ENCODE results near the gene ASCL4. TPM values are rescaled to one million over a fixed set of nuclear protein-coding genes. Genes with fewer than 3 reads are reported as not detected.
A peak's percentile ranks its signal among the peaks of the same experiment; 100 is the strongest.
"Not testable (repeated sequence)": the region's sequence is repeated elsewhere in the genome, so short reads cannot be mapped to it uniquely, and the experiment has no call there.

Gene ASCL4, protein sequence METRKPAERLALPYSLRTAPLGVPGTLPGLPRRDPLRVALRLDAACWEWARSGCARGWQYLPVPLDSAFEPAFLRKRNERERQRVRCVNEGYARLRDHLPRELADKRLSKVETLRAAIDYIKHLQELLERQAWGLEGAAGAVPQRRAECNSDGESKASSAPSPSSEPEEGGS
- total RNA-seq, result not detected

DNA sequence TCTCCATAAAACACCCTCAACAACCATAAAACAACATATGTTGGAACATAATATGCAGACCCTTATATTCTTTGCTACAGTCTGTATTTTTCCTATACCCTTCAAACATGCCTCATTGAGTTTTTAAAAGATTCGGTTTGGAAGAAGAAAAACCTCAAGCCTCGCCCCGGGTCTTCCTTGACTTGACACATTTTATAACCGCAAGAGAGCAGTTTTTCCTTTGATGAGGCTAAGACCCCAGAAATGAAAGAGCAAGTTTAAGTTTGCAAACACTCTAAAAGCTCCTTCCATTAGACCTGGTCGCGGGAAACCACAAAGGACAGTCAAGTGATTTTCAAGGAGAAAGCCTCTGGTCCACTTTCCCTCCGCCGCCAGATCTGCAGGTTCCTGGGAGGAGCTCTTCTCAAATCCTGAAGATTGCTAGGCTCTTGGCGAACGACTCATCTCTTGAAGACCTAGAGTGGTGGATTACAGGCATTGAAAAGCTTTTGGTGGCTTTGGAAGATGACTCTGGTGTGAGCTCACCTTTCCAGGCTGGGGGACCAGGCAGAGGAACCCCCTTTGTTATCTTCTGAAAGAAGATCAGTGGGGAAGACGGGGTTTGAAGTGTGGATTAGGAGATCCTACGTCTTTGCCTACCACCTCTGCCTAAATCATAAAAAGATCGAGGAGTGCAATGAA, at the start of gene ASCL4:
ASCL4 (plus strand) TSS at position 356 of the 681 bp plus-strand sequence. CDS start 515 bp downstream, outside the sequence.
- no peak for ATAC-seq

DNA sequence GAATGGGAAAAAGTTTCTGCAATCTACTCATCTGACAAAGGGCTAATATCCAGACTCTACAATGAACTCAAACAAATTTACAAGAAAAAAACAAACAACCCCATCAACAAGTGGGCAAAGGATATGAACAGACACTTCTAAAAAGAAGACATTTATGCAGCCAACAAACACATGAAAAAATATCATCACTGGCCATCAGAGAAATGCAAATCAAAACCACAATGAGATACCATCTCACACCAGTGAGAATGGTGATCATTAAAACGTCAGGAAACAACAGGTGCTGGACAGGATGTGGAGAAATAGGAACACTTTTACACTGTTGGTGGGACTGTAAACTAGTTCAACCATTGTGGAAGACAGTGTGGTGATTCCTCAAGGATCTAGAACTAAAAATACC, 47.2 kb upstream of the ASCL4 start:
- not testable (repeated sequence) for ATAC-seq

GRCh38 chr12:107727742-107728141, 46.8 kb upstream of the ASCL4 start:
- not testable (repeated sequence) for ATAC-seq

DNA sequence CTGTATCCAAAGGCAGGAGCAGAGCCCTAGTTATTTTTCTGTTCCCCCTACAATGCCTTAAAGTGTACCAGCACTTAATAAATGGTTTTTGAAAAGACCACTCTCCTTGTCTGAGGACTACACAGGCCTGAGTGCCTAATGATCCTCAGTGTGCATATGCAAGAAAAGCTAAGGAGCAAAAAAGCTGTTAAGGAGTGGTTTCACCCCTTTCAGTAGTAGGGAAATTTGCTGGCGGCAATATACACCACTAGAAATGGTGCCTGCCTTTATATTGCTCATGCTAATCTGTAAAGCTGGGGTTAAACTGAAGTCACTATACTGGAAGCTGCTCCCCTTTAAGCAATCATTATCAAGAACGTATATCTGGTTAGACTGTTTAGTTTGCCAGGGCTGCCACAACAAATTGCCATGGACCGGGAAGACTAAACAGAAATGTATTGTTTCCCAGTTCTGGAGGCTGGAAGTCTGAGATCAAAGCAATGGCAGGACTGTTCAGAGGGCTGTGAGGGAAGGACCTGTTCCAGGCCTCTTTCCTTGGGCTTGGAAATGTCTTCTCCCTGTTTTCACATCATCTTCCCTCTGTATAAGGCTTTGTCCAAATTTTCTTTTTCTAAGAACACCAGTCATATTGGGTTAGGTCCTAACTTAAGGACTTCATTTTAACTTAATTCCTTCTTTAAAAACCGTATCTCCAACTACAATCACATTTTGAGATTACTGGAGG, 43.7 kb upstream of the ASCL4 start:
- ATAC-seq, result peak; percentile 50

- ATAC-seq, result peak; percentile 89
Measured at GRCh38 chr12:107731366-107731765, 43.1 kb upstream of the ASCL4 start.

- ATAC-seq, result no peak
Measured at GRCh38 chr12:107732365-107732764, 42.1 kb upstream of the ASCL4 start.

GRCh38 chr12:107734139-107734538, 40.4 kb upstream of the ASCL4 start:
- peak; percentile 34 for ATAC-seq

- no peak for ATAC-seq
Measured at GRCh38 chr12:107735763-107736162, 38.7 kb upstream of the ASCL4 start.

DNA sequence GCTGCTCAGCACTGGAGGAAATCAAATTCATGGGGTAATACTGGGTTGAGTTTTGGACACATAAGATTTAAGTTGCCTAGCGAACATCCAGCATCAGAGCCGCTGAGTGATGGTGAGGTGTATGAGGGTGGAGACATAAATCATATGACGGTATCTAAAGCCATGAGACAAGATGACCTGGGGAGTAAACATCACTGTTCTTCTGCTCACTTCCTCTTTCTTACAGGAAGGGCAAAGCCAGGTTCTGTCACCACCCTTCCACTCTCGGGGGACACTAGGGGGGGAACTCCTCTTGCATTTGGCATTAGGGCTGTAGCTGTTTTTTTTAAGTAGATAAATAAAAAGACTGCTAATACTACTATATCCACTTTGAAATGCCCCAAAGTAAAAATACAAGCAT, 37.6 kb upstream of the ASCL4 start:
- ATAC-seq, result peak; percentile 80

- no peak for ATAC-seq
Measured at GRCh38 chr12:107748472-107748871, 26.0 kb upstream of the ASCL4 start.

DNA sequence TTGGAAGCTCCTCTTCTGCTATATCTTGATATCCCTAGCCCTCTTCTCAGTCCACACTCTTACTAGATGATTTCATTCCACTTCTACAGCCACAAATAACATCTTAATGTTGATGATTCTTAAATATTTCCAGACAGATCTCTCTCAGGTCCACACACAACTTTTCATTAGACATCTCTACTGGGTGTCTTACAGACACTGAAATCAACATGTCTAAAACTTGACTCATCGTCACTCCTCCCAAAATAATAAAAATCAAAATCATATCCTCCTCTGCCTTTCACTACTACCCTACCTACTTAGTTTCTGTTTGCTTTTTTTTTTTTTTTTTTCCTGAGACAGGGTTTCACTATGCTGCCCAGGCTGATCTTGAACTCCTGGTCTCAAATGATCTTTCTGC, 25.4 kb upstream of the ASCL4 start:
- peak; percentile 80 for ATAC-seq

DNA sequence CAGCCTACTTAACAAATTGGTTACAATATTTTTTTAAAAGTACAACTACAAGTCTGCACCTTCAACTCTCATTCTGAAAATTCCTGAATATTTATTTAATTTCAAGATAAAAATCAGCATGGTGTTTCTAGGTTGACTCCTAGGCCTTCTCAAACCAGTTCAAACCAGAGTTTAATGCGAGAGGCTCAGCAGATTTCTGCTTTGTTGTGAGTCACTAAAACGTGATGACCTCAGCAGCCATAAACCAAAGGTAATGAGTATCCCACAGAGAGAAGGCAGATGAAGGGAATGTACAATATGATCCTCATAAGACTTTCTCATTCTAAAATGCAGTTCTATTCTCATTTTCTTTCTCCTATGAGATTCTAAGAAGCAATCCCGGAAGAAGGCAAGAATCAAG, 15.1 kb upstream of the ASCL4 start:
- ATAC-seq, result peak; percentile 71

- peak; percentile 5 for ATAC-seq
Measured at GRCh38 chr12:107760207-107760808, 14.2 kb upstream of the ASCL4 start.

- peak; percentile 98 for ATAC-seq
Measured at GRCh38 chr12:107760809-107761501, 13.5 kb upstream of the ASCL4 start, which contains the start of gene PRDM4. Gene PRDM4 (minus strand): TSS chr12:107761137. CDS start chr12:107760515, 622 bp downstream.

- ATAC-seq, result no peak
Measured at GRCh38 chr12:107761502-107761904, 13.0 kb upstream of the ASCL4 start.

DNA sequence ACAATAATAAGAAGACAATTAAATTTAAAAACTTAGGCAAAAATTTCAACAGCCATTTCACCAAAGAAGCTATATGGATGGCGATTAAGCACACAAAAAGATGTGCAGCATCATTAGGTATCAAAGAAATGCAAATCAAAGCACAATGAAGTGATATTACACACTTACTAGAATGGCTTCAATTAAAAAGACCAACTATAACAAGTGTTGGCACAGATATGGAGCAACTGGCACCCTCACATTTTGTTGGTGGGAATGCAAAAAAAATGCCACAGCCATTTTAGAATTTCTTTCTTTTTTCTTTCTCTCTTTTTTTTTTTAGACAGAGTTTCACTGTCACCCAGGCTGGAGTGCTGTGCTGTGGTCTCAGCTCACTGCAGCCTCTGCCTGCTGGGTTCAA, 11.6 kb upstream of the ASCL4 start:
- ATAC-seq, result no peak

DNA sequence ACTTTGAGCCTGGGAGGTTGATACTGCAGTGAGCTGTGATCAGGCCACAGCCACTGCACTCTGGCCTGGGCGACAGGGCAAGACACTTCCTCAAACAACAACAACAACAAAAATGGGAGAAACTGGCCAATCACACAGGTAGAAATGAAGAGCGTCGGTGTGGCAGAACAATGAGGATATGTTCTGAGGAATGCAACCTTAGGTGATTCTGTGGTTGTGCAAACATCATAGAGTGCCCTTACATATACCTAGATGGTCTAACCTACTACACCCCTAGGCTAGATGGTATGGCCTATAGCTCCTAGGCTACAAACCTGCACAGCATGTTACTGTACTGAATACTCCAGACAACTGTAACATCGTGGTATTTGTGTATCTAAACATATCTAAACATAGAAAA, 9.9 kb upstream of the ASCL4 start:
- ATAC-seq, result no peak

GRCh38 chr12:107765316-107765715, 9.2 kb upstream of the ASCL4 start:
- no peak for ATAC-seq

GRCh38 chr12:107767466-107767865, 7.0 kb upstream of the ASCL4 start:
- ATAC-seq, result no peak

GRCh38 chr12:107775093-107775721, 703 bp downstream of the ASCL4 start:
- ATAC-seq, result peak; percentile 17

GRCh38 chr12:107776171-107776570, 1.7 kb downstream of the ASCL4 start:
- no peak for ATAC-seq

- no peak for ATAC-seq
Measured at GRCh38 chr12:107778383-107779025, 4.0 kb downstream of the ASCL4 start.
